ENCODE data around the gene AQP12A.

The AQP12A gene

DNA sequence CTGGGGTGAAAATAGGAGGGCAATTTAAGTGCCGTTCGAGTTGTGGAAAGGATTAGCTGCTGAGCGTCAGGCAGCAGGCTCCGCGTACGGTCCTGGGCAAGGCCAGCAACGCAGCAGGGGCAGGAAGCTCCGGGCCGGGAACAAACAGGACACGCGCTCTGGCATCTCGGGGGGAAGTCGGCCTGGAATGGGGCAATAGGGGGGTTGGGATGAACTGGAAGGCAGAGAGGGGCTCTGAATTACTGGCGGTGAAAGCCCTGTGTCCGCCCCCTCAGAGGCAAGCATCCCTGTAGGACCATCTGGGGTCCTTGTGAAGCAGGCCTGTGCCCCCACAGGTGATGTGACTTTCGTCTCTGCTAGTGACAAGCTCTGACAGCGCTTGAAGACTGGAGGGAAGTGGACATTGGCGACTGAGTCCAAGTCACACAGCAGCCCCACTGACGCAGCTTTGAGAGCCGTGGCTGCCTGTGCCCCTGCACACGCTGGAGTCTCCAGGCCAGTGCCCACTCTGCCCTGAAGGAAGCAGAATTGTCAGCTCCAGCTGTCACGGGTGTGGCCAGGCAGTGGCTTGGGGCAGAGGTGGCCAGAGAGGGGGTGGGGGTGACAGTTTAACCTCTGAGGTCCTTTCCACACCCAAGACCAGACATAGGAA, 44.0 kb upstream of the AQP12A start:
- no peak for DNase-seq
- H3K36me3 ChIP-seq: no peaks in the 10 kb centered on the region
- no peak overlapping the region for H3K27ac ChIP-seq
- H3K9me3 ChIP-seq (ENCODE audit: severe bottlenecking): no peaks in the 10 kb centered on the region
- no peaks in the 10 kb centered on the region for H3K27me3 ChIP-seq (ENCODE audit: insufficient read depth, low read depth, severe bottlenecking)
- TF ChIP-seq CTCF (IDR thresholded peaks at IDR 0.05; ENCODE audit: low read depth, low read length): no peak
- no peak overlapping the region for H3K4me3 ChIP-seq (ENCODE audit: low read depth, low read length)

DNA sequence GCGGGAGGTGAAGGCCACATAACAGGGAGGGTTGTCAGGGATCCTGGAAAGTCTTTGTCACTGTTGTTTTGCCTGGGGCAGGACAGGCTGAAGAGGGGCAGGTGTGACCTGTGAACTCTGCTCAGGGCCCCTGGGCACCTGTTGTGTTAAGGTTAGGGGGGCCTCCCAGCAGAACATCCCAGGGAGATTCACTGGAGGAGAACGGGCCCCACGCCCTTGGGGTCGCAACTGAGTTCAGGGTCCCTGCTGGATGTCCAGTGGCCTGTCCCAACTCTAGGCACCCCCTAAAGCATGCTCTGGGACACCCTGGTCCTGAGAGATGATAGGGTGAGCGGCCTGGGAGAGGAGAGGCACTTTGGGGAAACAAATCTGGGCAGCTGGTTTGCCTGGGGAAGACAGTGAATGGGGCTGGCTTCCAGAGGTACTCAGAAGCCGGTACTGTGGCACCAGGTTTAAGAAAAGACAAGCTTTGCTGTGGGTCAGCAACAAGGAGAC, 43.5 kb upstream of the AQP12A start:
- no peak overlapping the region for H3K4me3 ChIP-seq (ENCODE audit: low read depth, low read length)
- H3K9me3 ChIP-seq (ENCODE audit: severe bottlenecking): no peaks in the 10 kb centered on the region
- no peaks in the 10 kb centered on the region for H3K36me3 ChIP-seq
- no peak for DNase-seq
- no peak overlapping the region for H3K27ac ChIP-seq
- no peaks in the 10 kb centered on the region for H3K27me3 ChIP-seq (ENCODE audit: insufficient read depth, low read depth, severe bottlenecking)
- no peak for TF ChIP-seq CTCF (IDR thresholded peaks at IDR 0.05; ENCODE audit: low read depth, low read length)

DNA sequence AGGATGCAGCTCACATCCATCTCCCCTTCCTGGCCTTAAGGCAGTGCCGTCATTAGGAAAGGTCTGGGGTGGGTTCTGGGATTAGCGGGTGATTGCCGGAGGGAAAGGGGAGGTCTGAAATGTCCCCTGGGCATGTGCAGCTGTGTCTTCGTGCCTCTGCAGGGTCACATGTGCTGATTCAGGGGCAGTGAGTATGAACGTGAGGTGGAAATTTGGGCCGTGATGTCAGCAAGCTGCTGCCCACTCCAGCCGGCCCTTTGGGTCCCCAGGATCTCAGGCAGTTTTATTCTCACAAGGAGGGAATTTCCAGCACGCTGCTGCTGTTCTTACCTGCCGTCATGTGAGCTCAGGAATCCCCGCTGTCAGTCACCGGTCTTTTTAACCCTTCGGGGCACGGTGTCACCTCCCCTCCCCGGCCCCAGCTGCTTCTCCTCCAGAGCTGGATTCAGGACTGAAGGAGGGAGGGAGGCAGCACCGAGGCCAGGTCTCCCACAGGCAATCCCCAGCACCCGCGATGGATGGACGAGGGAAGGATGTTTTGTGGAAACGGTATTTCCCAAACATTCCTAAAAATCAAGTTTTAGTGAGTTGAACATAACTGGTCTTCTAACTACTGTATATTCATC, 42.9 kb upstream of the AQP12A start:
- no peak for DNase-seq
- no peaks in the 10 kb centered on the region for H3K36me3 ChIP-seq
- no peak overlapping the region for H3K4me3 ChIP-seq (ENCODE audit: low read depth, low read length)
- H3K27ac ChIP-seq: no peak overlapping the region
- H3K27me3 ChIP-seq (ENCODE audit: insufficient read depth, low read depth, severe bottlenecking): no peaks in the 10 kb centered on the region
- no peaks in the 10 kb centered on the region for H3K9me3 ChIP-seq (ENCODE audit: severe bottlenecking)
- no peak for TF ChIP-seq CTCF (IDR thresholded peaks at IDR 0.05; ENCODE audit: low read depth, low read length)

GRCh38 chr2:240649331-240649730, 42.3 kb upstream of the AQP12A start:
- H3K27ac ChIP-seq: no peak overlapping the region
- DNase-seq: no peak
- H3K4me3 ChIP-seq (ENCODE audit: low read depth, low read length): no peak overlapping the region
- H3K36me3 ChIP-seq: no peaks in the 10 kb centered on the region
- TF ChIP-seq CTCF (IDR thresholded peaks at IDR 0.05; ENCODE audit: low read depth, low read length): no peak
- H3K27me3 ChIP-seq (ENCODE audit: insufficient read depth, low read depth, severe bottlenecking): no peaks in the 10 kb centered on the region
- no peaks in the 10 kb centered on the region for H3K9me3 ChIP-seq (ENCODE audit: severe bottlenecking)

DNA sequence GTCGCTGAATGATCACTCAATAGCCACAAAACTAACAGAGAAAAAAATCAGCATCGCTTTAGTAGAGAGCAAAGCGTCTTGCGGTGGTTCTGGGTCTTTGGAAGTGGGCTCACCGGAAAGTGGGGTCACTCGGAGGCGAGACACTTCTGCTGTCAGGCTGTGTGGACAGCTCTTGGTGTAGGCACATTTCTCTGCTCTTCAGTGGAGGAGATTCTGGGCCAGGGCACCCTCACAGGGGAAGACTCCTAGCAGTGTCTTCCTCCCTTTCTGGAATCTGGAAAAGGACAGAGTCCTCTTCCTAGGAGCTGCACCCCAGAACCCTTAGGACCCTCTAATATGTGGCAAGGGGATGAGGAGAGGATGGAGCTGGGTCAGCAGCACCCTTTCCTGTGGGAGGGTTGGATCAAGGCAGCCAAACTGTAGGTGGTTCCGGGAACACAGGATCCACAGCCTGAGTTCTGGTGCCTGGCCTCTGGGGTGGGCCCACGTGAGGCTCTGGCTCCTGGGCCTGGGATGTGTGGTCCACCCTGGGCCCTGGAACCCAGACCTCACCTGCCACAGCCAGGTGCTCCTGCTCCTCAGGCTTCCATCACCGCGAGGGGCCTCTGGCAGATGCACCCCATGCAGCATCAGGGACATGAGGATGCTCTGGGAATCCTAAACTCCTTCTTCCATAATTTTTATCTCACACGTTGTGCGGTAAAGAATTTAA, 41.3 kb upstream of the AQP12A start:
- DNase-seq: no peak
- Histone ChIP-seq H3K27ac (no peak overlapping the region), H3K4me3 (ENCODE audit: low read depth, low read length) (no peak overlapping the region), H3K36me3 (no peaks in the 10 kb centered on the region), H3K9me3 (ENCODE audit: severe bottlenecking) (no peaks in the 10 kb centered on the region), H3K27me3 (ENCODE audit: insufficient read depth, low read depth, severe bottlenecking) (no peaks in the 10 kb centered on the region)
- no peak for TF ChIP-seq CTCF (IDR thresholded peaks at IDR 0.05; ENCODE audit: low read depth, low read length)
